H1 (cell line): Measurements from ENCODE around the gene NUP58. TPM values are rescaled to one million over a fixed set of nuclear protein-coding genes. Genes with fewer than 3 reads are reported as not detected.

ENCODE experiments used
- ATF2 ChIP-seq: IDR thresholded peaks from 2 replicates; pipeline ENCODE4 v1.6.1; 2012; ENCODE audit warnings: low read length, inconsistent platforms
- ATF3 ChIP-seq: IDR thresholded peaks from 2 replicates; pipeline ENCODE4 v1.6.1; 2011; ENCODE audit warnings: low read depth, mild to moderate bottlenecking, low read length; ENCODE audit not compliant: insufficient read depth
- CTBP2 ChIP-seq: IDR thresholded peaks from 2 replicates; pipeline ENCODE4 v1.7.0; 2011; ENCODE audit warnings: borderline replicate concordance, mild to moderate bottlenecking, moderate library complexity, mixed read lengths, low read length; ENCODE audit not compliant: insufficient read depth, insufficient read length
- CTCF ChIP-seq, 3 experiments: IDR thresholded peaks; 1 replicate in 2 of 3; 2 replicates in 1 of 3; pipeline versions ENCODE4 v1.5.1 to v1.6.1; 2011; ENCODE audit warnings: low read length in 3 of 3, mild to moderate bottlenecking in 3 of 3, inconsistent platforms in 2 of 3, low read depth in 1 of 3, moderate library complexity in 1 of 3; ENCODE audit not compliant: insufficient read depth in 1 of 3; ENCODE audit errors: control extremely low read depth in 1 of 3
- EP300 ChIP-seq, 2 experiments: IDR thresholded peaks; 1 replicate in 1 of 2; 2 replicates in 1 of 2; pipeline ENCODE4 v1.6.1; 2011 to 2012; ENCODE audit warnings: low read depth in 2 of 2, low read length in 2 of 2, mild to moderate bottlenecking in 2 of 2, borderline replicate concordance in 1 of 2, inconsistent platforms in 1 of 2, moderate library complexity in 1 of 2
- FOSL1 ChIP-seq: IDR thresholded peaks from 2 replicates; pipeline ENCODE4 v1.6.1; 2011; ENCODE audit warnings: mild to moderate bottlenecking, low read depth, low read length, moderate library complexity; ENCODE audit not compliant: insufficient read depth
- HDAC6 ChIP-seq: IDR thresholded peaks from one replicate; pipeline ENCODE4 v1.7.1; 2012; ENCODE audit warnings: low read depth, mild to moderate bottlenecking, inconsistent platforms, low read length, moderate library complexity
- NANOG ChIP-seq: IDR thresholded peaks from 2 replicates; pipeline ENCODE4 v1.6.1; 2011; ENCODE audit warnings: low read length, low read depth, mild to moderate bottlenecking, inconsistent platforms; ENCODE audit not compliant: insufficient read depth, poor library complexity, severe bottlenecking
- NRF1 ChIP-seq: IDR thresholded peaks from 2 replicates; pipeline ENCODE4 v1.6.1; 2011; ENCODE audit warnings: mild to moderate bottlenecking, low read depth, low read length, improper control_type of control experiment
- PHF8 ChIP-seq: fragments of 200-600 bp; sonication (generic); conservative IDR thresholded peaks from 2 replicates; pipeline ENCODE4 v1.7.1; 2012; ENCODE audit warnings: low read depth, mild to moderate bottlenecking, inconsistent platforms, low read length, moderate library complexity
- POLR2A ChIP-seq, 2 experiments: IDR thresholded peaks; 1 replicate in 1 of 2; 2 replicates in 1 of 2; pipeline ENCODE4 v1.6.1; 2011; ENCODE audit warnings: low read depth in 2 of 2, low read length in 2 of 2, mild to moderate bottlenecking in 2 of 2; ENCODE audit errors: control extremely low read depth in 1 of 2
- RAD21 ChIP-seq, 2 experiments: IDR thresholded peaks in 1 of 2; conservative IDR thresholded peaks in 1 of 2; 2 replicates each; pipeline ENCODE4 v1.6.1; 2011; ENCODE audit warnings: low read depth in 2 of 2, low read length in 2 of 2, improper control_type of control experiment in 1 of 2, inconsistent platforms in 1 of 2, mild to moderate bottlenecking in 1 of 2, moderate library complexity in 1 of 2
- SIN3A ChIP-seq, 2 experiments: IDR thresholded peaks in 1 of 2; conservative IDR thresholded peaks in 1 of 2; 2 replicates each; pipeline ENCODE4 v1.6.1; 2011 to 2012; ENCODE audit warnings: low read length in 2 of 2, improper control_type of control experiment in 1 of 2, low read depth in 1 of 2, mild to moderate bottlenecking in 1 of 2
- SIX5 ChIP-seq: IDR thresholded peaks from 2 replicates; pipeline ENCODE4 v1.6.1; 2011; ENCODE audit warnings: mild to moderate bottlenecking, low read depth, low read length
- SP4 ChIP-seq: IDR thresholded peaks from 2 replicates; pipeline ENCODE4 v1.6.1; 2012; ENCODE audit warnings: low read length, inconsistent platforms
- SUZ12 ChIP-seq: fragments of 200-600 bp; sonication (generic); IDR thresholded peaks from 2 replicates; pipeline ENCODE4 v1.6.1; 2012; ENCODE audit warnings: mild to moderate bottlenecking, inconsistent platforms, low read length, moderate library complexity, mixed read lengths
- TCF12 ChIP-seq: IDR thresholded peaks from 2 replicates; pipeline ENCODE4 v1.6.1; 2011; ENCODE audit warnings: low read depth, mild to moderate bottlenecking, low read length
- TEAD4 ChIP-seq: IDR thresholded peaks from 2 replicates; pipeline ENCODE4 v1.6.1; 2012; ENCODE audit warnings: low read depth, low read length, inconsistent platforms, mixed read lengths
- polyA plus RNA-seq, 7 experiments: library from polyadenylated mRNA; depleted of rRNA in 3 of 7; stranded (reverse) in 5 of 7; unstranded in 2 of 7; fragments of >200 nt in 5 of 7; fragments of 200-250 nt in 2 of 7; gene quantifications; 1 replicate in 5 of 7; 2 replicates in 1 of 7; 4 replicates in 1 of 7; pipeline versions ENCODE4 v1.2.1 to v1.2.3, GENCODE V29; 2011 to 2013; ENCODE audit warnings: missing spikeins in 2 of 7, mixed read lengths in 2 of 7
- total RNA-seq: library from RNA; stranded (reverse); fragmentation: NEBNext Ultra II Directional; extraction: Animal tissue kit (Norgen Biotek cat#: 25700); gene quantifications from 2 replicates; pipeline ENCODE4 v1.2.1, GENCODE V29; 2021

NUP58 gene
- total and polyA plus RNA-seq, 2 of the 8 experiments (the other 6 are each of a cell fraction or from before 2014, with no cell fraction given) = 35.0 to 53.8 TPM

- no peak for TF ChIP-seq FOSL1
- no peak for TF ChIP-seq NANOG
- peak; percentile 92 for TF ChIP-seq PHF8
- TF ChIP-seq ATF3 = no peak
- peak; percentile 35; the same call in 1 of the 2 replicates for TF ChIP-seq TEAD4
- TF ChIP-seq CTBP2 = no peak
- no peak for TF ChIP-seq SIX5
- TF ChIP-seq HDAC6 = no peak
- TF ChIP-seq SUZ12 = peak; percentile 53; the same call in 1 of the 2 replicates
- TF ChIP-seq SIN3A (conservative IDR thresholded peaks at IDR 0.05 in 1 of 2, IDR thresholded peaks at IDR 0.05 in 1 of 2; ENCODE audit: low read depth in 1 of 2, low read length in 2 of 2) = peak in 1 of 2 experiments; percentile 14; a peak in 1 of 4 replicates
- TF ChIP-seq POLR2A (IDR thresholded peaks at IDR 0.05; ENCODE audit: control extremely low read depth in 1 of 2, low read depth in 2 of 2, low read length in 2 of 2) = peak in 1 of 2 experiments; percentile 81; a peak in 2 of 3 replicates
- TF ChIP-seq CTCF (IDR thresholded peaks at IDR 0.05; ENCODE audit: control extremely low read depth in 1 of 3, insufficient read depth in 1 of 3, low read depth in 1 of 3, low read length in 3 of 3) = no peak
- no peak for TF ChIP-seq ATF2
- no peak for TF ChIP-seq SP4
- no peak for TF ChIP-seq TCF12
- TF ChIP-seq RAD21 (IDR thresholded peaks at IDR 0.05 in 1 of 2, conservative IDR thresholded peaks at IDR 0.05 in 1 of 2; ENCODE audit: low read depth in 2 of 2, low read length in 2 of 2) = no peak
- TF ChIP-seq NRF1 = no peak
- TF ChIP-seq EP300 (IDR thresholded peaks at IDR 0.05; ENCODE audit: borderline replicate concordance in 1 of 2, low read depth in 2 of 2, low read length in 2 of 2) = no peak
Measured at GRCh38 chr13:25301347-25302113, at the start of gene NUP58 (continued).
